GM23338 (cell line): ENCODE measurements around the gene UBE2H. TPM values are rescaled to one million over a fixed set of nuclear protein-coding genes. Genes with fewer than 3 reads are reported as not detected.

Source experiments
- ATAC-seq: fragments of 200-7000 bp; cut with Tn5 transposase; 3 replicates; pipeline ENCODE4 v1.9.1; 2020
- DNase-seq: peaks from one replicate; pipeline ENCODE4 v3.0.0-alpha.2; 2015; ENCODE audit warnings: low spot score
- H2AFZ ChIP-seq: fragments of 200-600 bp; sonication (generic); 2 replicates; pipeline ENCODE4 v1.8.0; 2016; ENCODE audit warnings: antibody characterized with exemption, mild to moderate bottlenecking, moderate library complexity
- H3F3A ChIP-seq: fragments of 200-600 bp; sonication (generic); replicated peaks from 2 replicates; pipeline ENCODE4 v1.8.0; 2017; ENCODE audit warnings: antibody characterized with exemption, mixed run types, low read depth
- H3K27ac ChIP-seq: fragments of 200-600 bp; sonication (generic); 2 replicates; pipeline ENCODE4 v1.6.1; 2016; ENCODE audit warnings: low read depth
- H3K27me3 ChIP-seq: fragments of 200-600 bp; sonication (generic); 2 replicates; pipeline ENCODE4 v1.8.0; 2016; ENCODE audit warnings: mild to moderate bottlenecking, mixed run types, moderate library complexity; ENCODE audit not compliant: insufficient read depth
- H3K36me3 ChIP-seq: fragments of 200-600 bp; sonication (generic); 2 replicates; pipeline ENCODE4 v1.8.0; 2016; ENCODE audit warnings: mild to moderate bottlenecking; ENCODE audit not compliant: insufficient read depth
- H3K4me1 ChIP-seq: fragments of 200-600 bp; sonication (generic); 2 replicates; pipeline ENCODE4 v1.8.0; 2016; ENCODE audit warnings: mild to moderate bottlenecking, moderate library complexity; ENCODE audit not compliant: insufficient read depth
- H3K4me2 ChIP-seq: fragments of 200-600 bp; sonication (generic); 2 replicates; pipeline ENCODE4 v1.7.1; 2017; ENCODE audit warnings: mixed run types
- H3K4me3 ChIP-seq: fragments of 200-600 bp; sonication (generic); 2 replicates; pipeline ENCODE4 v1.6.1; 2016; ENCODE audit warnings: mixed run types
- H3K79me2 ChIP-seq: fragments of 200-600 bp; sonication (generic); replicated peaks from 2 replicates; pipeline ENCODE4 v1.8.0; 2017; ENCODE audit warnings: mild to moderate bottlenecking; ENCODE audit not compliant: insufficient read depth
- H3K9me2 ChIP-seq: fragments of 200-600 bp; sonication (generic); 2 replicates; pipeline ENCODE4 v1.8.0; 2017; ENCODE audit not compliant: insufficient read depth
- H4K20me1 ChIP-seq: fragments of 200-600 bp; sonication (generic); replicated peaks from 2 replicates; pipeline ENCODE4 v1.8.0; 2017; ENCODE audit warnings: mild to moderate bottlenecking; ENCODE audit not compliant: insufficient read depth
- H3K27ac Mint-ChIP-seq: 2 replicates; pipeline ENCODE4 v1.8.0; 2020; ENCODE audit warnings: inconsistent platforms, mild to moderate bottlenecking, moderate library complexity, mixed read lengths
- H3K27me3 Mint-ChIP-seq: 3 replicates; pipeline ENCODE4 v1.8.0; 2022; ENCODE audit warnings: low read depth, mild to moderate bottlenecking, moderate library complexity, mixed read lengths, inconsistent platforms; ENCODE audit not compliant: insufficient read depth, poor library complexity
- H3K36me3 Mint-ChIP-seq: 3 replicates; pipeline ENCODE4 v1.8.0; 2021; ENCODE audit warnings: low read depth, mild to moderate bottlenecking, inconsistent platforms, moderate library complexity, mixed read lengths
- H3K4me1 Mint-ChIP-seq: 3 replicates; pipeline ENCODE4 v1.8.0; 2020; ENCODE audit warnings: mild to moderate bottlenecking, inconsistent platforms, mixed read lengths
- H3K4me3 Mint-ChIP-seq: 3 replicates; pipeline ENCODE4 v1.8.0; 2021; ENCODE audit warnings: moderate library complexity, mild to moderate bottlenecking, inconsistent platforms, mixed read lengths
- H3K9me3 Mint-ChIP-seq: 3 replicates; pipeline ENCODE4 v1.8.0; 2020; ENCODE audit warnings: moderate library complexity, mild to moderate bottlenecking, inconsistent platforms, mixed read lengths
- CREB1 ChIP-seq: fragments of 250-450 bp; sonication (Bioruptor Pico); IDR thresholded peaks from 2 replicates; pipeline ENCODE4 v1.5.0; 2020; ENCODE audit warnings: low read depth, mild to moderate bottlenecking, moderate library complexity
- ETS1 ChIP-seq: IDR thresholded peaks from 2 replicates; pipeline ENCODE4 v1.6.1; 2016; ENCODE audit warnings: antibody characterized with exemption
- EZH2 ChIP-seq: fragments of 200-600 bp; sonication (generic); IDR thresholded peaks from one replicate; pipeline ENCODE4 v1.8.0; 2017; ENCODE audit warnings: antibody characterized with exemption, mild to moderate bottlenecking, low read depth; ENCODE audit not compliant: unreplicated experiment
- EZH2phosphoT487 ChIP-seq: fragments of 200-600 bp; sonication (generic); IDR thresholded peaks from one replicate; pipeline ENCODE4 v1.8.1; 2018; ENCODE audit warnings: antibody characterized with exemption; ENCODE audit not compliant: unreplicated experiment
- JUNB ChIP-seq: IDR thresholded peaks from one replicate; pipeline ENCODE4 v1.6.1; 2016; ENCODE audit warnings: antibody characterized with exemption; ENCODE audit not compliant: unreplicated experiment
- NANOG ChIP-seq: IDR thresholded peaks from 2 replicates; pipeline ENCODE4 v1.6.1; 2016; ENCODE audit warnings: antibody characterized with exemption, borderline replicate concordance
- POLR2AphosphoS5 ChIP-seq: IDR thresholded peaks from 2 replicates; pipeline ENCODE4 v1.6.1; 2016; ENCODE audit warnings: antibody characterized with exemption, low read depth
- REST ChIP-seq: IDR thresholded peaks from one replicate; pipeline ENCODE4 v1.6.1; 2018; ENCODE audit warnings: antibody characterized with exemption; ENCODE audit not compliant: unreplicated experiment
- STAT1 ChIP-seq: IDR thresholded peaks from one replicate; pipeline ENCODE4 v1.6.1; 2016; ENCODE audit warnings: antibody characterized with exemption; ENCODE audit not compliant: unreplicated experiment
- ZNF114 ChIP-seq: fragments of 250-450 bp; sonication (Bioruptor Pico); IDR thresholded peaks from 2 replicates; pipeline ENCODE4 v1.5.0; 2020; ENCODE audit warnings: mild to moderate bottlenecking, moderate library complexity
- ZNF331 ChIP-seq: fragments of 250-450 bp; sonication (Bioruptor Pico); IDR thresholded peaks from 2 replicates; pipeline ENCODE4 v1.5.0; 2020; ENCODE audit warnings: low read depth, mild to moderate bottlenecking, moderate library complexity
- polyA plus RNA-seq: library from polyadenylated mRNA; unstranded; fragments of >200 nt; fragmentation: Nextera tagmentation; extraction: Ambion mirVana; gene quantifications from 2 replicates; pipeline ENCODE4 v1.2.1, GENCODE V29; 2016
- total RNA-seq: library from RNA; depleted of rRNA; stranded (reverse); fragments of >200 nt; shearing (Covaris generic); gene quantifications from 2 replicates; pipeline ENCODE4 v1.2.3, GENCODE V29; 2014
- TF ChIP-seq, protein P1 (sequence below): fragments of 250-450 bp; sonication (Bioruptor Pico); IDR thresholded peaks from 2 replicates; pipeline ENCODE4 v1.5.0; 2020; ENCODE audit warnings: mild to moderate bottlenecking, moderate library complexity
- TF ChIP-seq, protein P2 (sequence below), 2 experiments: fragments of 200-600 bp in 1 of 2; sonication (generic) in 1 of 2; conservative IDR thresholded peaks; 2 replicates each; pipeline versions ENCODE4 v1.5.1 to v1.6.1; 2016 to 2017; ENCODE audit warnings: antibody characterized with exemption in 2 of 2, low read depth in 2 of 2, mild to moderate bottlenecking in 2 of 2, moderate library complexity in 1 of 2

The UBE2H gene
- total and polyA plus RNA-seq, 2 experiments from 2014 or later, result 40.8 to 86.5 TPM

DNA sequence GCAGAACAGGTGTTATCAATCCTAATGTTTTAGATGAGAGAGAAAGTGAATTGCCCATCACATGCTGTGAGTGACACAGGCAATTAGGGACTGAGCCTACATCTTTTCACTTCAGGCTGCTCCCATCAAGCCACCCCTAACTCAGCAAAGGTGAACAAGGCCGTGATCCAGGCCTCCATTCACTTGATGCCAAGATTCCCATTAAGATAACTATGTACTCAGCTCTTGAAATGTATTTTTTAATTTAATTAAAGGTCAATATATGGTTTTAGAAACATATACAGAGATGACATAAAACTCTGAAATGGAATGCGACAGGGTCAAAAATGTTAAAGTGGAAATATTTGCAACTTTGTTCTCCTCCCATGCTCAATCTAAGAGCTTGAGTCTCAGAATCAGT, 27.9 kb upstream of the UBE2H start:
- Histone ChIP-seq H2AFZ (peak overlapping the region; percentile 43; the same call in 1 of the 2 replicates), H3K9me2 (no peaks in the 10 kb centered on the region), H3K27me3 (no peaks in the 10 kb centered on the region), H3K27ac (no peak overlapping the region), H3K36me3 (no peaks in the 10 kb centered on the region), H3K4me1 (peaks cover 4% of the 10 kb centered on the region; the same call in 1 of the 2 replicates), H3K79me2 (no peaks in the 10 kb centered on the region), H3F3A (no peaks in the 10 kb centered on the region), H3K4me2 (no peak overlapping the region), H3K4me3 (no peak overlapping the region), H4K20me1 (no peaks in the 10 kb centered on the region)
- ATAC-seq (no peak), DNase-seq (no peak)
- Mint-ChIP-seq H3K27ac (no peak overlapping the region), H3K4me1 (peaks cover 13% of the 10 kb centered on the region), H3K36me3 (no peaks in the 10 kb centered on the region), H3K27me3 (peaks cover 4% of the 10 kb centered on the region), H3K4me3 (no peak overlapping the region), H3K9me3 (no peaks in the 10 kb centered on the region)
- TF ChIP-seq STAT1 (no peak), ETS1 (no peak), REST (no peak), EZH2 (no peak), JUNB (no peak), CREB1 (CRISPR knock-in tag) (no peak), ZNF331 (no peak), EZH2phosphoT487 (no peak), ZNF114 (CRISPR knock-in tag) (no peak), POLR2AphosphoS5 (no peak), NANOG (no peak)
- TF ChIP-seq, protein P1, sequence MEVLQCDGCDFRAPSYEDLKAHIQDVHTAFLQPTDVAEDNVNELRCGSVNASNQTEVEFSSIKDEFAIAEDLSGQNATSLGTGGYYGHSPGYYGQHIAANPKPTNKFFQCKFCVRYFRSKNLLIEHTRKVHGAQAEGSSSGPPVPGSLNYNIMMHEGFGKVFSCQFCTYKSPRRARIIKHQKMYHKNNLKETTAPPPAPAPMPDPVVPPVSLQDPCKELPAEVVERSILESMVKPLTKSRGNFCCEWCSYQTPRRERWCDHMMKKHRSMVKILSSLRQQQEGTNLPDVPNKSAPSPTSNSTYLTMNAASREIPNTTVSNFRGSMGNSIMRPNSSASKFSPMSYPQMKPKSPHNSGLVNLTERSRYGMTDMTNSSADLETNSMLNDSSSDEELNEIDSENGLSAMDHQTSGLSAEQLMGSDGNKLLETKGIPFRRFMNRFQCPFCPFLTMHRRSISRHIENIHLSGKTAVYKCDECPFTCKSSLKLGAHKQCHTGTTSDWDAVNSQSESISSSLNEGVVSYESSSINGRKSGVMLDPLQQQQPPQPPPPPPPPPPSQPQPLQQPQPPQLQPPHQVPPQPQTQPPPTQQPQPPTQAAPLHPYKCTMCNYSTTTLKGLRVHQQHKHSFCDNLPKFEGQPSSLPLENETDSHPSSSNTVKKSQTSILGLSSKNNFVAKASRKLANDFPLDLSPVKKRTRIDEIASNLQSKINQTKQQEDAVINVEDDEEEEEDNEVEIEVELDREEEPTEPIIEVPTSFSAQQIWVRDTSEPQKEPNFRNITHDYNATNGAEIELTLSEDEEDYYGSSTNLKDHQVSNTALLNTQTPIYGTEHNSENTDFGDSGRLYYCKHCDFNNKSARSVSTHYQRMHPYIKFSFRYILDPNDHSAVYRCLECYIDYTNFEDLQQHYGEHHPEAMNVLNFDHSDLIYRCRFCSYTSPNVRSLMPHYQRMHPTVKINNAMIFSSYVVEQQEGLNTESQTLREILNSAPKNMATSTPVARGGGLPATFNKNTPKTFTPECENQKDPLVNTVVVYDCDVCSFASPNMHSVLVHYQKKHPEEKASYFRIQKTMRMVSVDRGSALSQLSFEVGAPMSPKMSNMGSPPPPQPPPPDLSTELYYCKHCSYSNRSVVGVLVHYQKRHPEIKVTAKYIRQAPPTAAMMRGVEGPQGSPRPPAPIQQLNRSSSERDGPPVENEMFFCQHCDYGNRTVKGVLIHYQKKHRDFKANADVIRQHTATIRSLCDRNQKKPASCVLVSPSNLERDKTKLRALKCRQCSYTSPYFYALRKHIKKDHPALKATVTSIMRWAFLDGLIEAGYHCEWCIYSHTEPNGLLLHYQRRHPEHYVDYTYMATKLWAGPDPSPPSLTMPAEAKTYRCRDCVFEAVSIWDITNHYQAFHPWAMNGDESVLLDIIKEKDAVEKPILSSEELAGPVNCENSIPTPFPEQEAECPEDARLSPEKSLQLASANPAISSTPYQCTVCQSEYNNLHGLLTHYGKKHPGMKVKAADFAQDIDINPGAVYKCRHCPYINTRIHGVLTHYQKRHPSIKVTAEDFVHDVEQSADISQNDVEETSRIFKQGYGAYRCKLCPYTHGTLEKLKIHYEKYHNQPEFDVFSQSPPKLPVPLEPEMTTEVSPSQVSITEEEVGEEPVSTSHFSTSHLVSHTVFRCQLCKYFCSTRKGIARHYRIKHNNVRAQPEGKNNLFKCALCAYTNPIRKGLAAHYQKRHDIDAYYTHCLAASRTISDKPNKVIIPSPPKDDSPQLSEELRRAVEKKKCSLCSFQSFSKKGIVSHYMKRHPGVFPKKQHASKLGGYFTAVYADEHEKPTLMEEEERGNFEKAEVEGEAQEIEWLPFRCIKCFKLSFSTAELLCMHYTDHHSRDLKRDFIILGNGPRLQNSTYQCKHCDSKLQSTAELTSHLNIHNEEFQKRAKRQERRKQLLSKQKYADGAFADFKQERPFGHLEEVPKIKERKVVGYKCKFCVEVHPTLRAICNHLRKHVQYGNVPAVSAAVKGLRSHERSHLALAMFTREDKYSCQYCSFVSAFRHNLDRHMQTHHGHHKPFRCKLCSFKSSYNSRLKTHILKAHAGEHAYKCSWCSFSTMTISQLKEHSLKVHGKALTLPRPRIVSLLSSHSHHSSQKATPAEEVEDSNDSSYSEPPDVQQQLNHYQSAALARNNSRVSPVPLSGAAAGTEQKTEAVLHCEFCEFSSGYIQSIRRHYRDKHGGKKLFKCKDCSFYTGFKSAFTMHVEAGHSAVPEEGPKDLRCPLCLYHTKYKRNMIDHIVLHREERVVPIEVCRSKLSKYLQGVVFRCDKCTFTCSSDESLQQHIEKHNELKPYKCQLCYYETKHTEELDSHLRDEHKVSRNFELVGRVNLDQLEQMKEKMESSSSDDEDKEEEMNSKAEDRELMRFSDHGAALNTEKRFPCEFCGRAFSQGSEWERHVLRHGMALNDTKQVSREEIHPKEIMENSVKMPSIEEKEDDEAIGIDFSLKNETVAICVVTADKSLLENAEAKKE (CRISPR knock-in tag), result no peak
- TF ChIP-seq, protein P2, sequence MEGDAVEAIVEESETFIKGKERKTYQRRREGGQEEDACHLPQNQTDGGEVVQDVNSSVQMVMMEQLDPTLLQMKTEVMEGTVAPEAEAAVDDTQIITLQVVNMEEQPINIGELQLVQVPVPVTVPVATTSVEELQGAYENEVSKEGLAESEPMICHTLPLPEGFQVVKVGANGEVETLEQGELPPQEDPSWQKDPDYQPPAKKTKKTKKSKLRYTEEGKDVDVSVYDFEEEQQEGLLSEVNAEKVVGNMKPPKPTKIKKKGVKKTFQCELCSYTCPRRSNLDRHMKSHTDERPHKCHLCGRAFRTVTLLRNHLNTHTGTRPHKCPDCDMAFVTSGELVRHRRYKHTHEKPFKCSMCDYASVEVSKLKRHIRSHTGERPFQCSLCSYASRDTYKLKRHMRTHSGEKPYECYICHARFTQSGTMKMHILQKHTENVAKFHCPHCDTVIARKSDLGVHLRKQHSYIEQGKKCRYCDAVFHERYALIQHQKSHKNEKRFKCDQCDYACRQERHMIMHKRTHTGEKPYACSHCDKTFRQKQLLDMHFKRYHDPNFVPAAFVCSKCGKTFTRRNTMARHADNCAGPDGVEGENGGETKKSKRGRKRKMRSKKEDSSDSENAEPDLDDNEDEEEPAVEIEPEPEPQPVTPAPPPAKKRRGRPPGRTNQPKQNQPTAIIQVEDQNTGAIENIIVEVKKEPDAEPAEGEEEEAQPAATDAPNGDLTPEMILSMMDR (conservative IDR thresholded peaks at IDR 0.05; ENCODE audit: low read depth in 2 of 2), result no peak
